Mammary epithelial cell (primary cell): ENCODE results near the gene CRY1.

Experiments
- EZH2 ChIP-seq: IDR thresholded peaks from 2 replicates; pipeline ENCODE4 v1.6.1; 2012; ENCODE audit warnings: low read length, inconsistent platforms, borderline replicate concordance
- TF ChIP-seq, protein P1 (sequence below), 2 donors: IDR thresholded peaks in 1 of 2; conservative IDR thresholded peaks in 1 of 2; 2 replicates each; pipeline ENCODE4 v1.5.1; 2011 to 2012; ENCODE audit warnings: inconsistent platforms in 2 of 2, low read length in 2 of 2, mild to moderate bottlenecking in 2 of 2, control low read depth in 1 of 2, low read depth in 1 of 2; ENCODE audit not compliant: insufficient read depth in 1 of 2; ENCODE audit errors: extremely low read depth in 1 of 2

DNA sequence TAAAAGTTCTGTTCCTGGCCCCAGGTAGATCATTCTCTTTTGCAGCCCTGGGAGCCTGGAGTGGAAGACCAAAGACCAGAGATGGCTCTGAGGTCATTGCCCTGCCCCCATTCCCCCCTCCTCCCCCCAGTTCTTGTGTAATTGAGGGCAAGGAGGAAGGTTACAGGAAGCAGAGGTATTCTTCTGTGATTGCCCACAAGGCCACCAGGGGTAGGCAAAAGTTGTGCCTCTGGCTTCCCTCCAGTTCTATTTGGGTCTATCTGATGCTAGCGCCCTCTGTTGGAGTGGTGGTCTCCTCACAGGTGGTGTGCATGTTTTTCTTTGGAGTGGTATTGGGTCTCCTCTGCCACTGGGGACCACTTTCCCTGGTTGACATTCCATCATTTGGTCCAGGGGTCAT is 41.2 kb upstream of the CRY1 start:
- TF ChIP-seq, protein P1, sequence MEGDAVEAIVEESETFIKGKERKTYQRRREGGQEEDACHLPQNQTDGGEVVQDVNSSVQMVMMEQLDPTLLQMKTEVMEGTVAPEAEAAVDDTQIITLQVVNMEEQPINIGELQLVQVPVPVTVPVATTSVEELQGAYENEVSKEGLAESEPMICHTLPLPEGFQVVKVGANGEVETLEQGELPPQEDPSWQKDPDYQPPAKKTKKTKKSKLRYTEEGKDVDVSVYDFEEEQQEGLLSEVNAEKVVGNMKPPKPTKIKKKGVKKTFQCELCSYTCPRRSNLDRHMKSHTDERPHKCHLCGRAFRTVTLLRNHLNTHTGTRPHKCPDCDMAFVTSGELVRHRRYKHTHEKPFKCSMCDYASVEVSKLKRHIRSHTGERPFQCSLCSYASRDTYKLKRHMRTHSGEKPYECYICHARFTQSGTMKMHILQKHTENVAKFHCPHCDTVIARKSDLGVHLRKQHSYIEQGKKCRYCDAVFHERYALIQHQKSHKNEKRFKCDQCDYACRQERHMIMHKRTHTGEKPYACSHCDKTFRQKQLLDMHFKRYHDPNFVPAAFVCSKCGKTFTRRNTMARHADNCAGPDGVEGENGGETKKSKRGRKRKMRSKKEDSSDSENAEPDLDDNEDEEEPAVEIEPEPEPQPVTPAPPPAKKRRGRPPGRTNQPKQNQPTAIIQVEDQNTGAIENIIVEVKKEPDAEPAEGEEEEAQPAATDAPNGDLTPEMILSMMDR (conservative IDR thresholded peaks at IDR 0.05 in 1 of 2, IDR thresholded peaks at IDR 0.05 in 1 of 2; ENCODE audit: extremely low read depth in 1 of 2, insufficient read depth in 1 of 2, low read depth in 1 of 2, low read length in 2 of 2) = peak in 1 of 2 donors; percentile 26
- TF ChIP-seq EZH2 = no peak
